ENCODE measurements around the gene TBX10.

GRCh38 chr11:67666676-67667489, 27.3 kb upstream of the TBX10 start:
- no peak for TF ChIP-seq CTCF (optimal IDR thresholded peaks at IDR 0.05 in 1 of 3, IDR thresholded peaks at IDR 0.05 in 1 of 3, conservative IDR thresholded peaks at IDR 0.05 in 1 of 3; ENCODE audit: extremely low read depth in 1 of 3, insufficient read depth in 2 of 3, low read length in 3 of 3)
- no peak for TF ChIP-seq EZH2 (IDR thresholded peaks at IDR 0.05; ENCODE audit: low read length)

Data from keratinocyte (primary cell).